Measurements from ENCODE around the gene IRF9.

The IRF9 gene

GRCh38 chr14:24171422-24172260, 10.6 kb downstream of the IRF9 start, which contains the start of gene REC8:
Gene REC8, plus strand, starts transcription at chr14:24172080. Its CDS starts 473 bp downstream, at chr14:24172553.
- TF ChIP-seq ZFX (IDR thresholded peaks at IDR 0.05; ENCODE audit: borderline replicate concordance) = no peak
- no peak for TF ChIP-seq CTCF (IDR thresholded peaks at IDR 0.05)
- no peak within 1 kb of the TSS for H3K27ac ChIP-seq

- no peak overlapping the region for H3K27ac ChIP-seq
- no peak for TF ChIP-seq CTCF (IDR thresholded peaks at IDR 0.05)
- TF ChIP-seq ZFX (IDR thresholded peaks at IDR 0.05; ENCODE audit: borderline replicate concordance) = no peak
Measured at GRCh38 chr14:24172261-24172860, 11.3 kb downstream of the IRF9 start.

GRCh38 chr14:24172871-24173281, 11.8 kb downstream of the IRF9 start:
- no peak for TF ChIP-seq CTCF (IDR thresholded peaks at IDR 0.05)
- no peak for TF ChIP-seq ZFX (IDR thresholded peaks at IDR 0.05; ENCODE audit: borderline replicate concordance)
- H3K27ac ChIP-seq = no peak overlapping the region

- no peak overlapping the region for H3K27ac ChIP-seq
- TF ChIP-seq ZFX (IDR thresholded peaks at IDR 0.05; ENCODE audit: borderline replicate concordance) (no peak), CTCF (IDR thresholded peaks at IDR 0.05) (no peak)
Measured at GRCh38 chr14:24176599-24176998, 15.5 kb downstream of the IRF9 start.

GRCh38 chr14:24177041-24177825, 16.2 kb downstream of the IRF9 start:
- no peak for TF ChIP-seq ZFX (IDR thresholded peaks at IDR 0.05; ENCODE audit: borderline replicate concordance)
- no peak for TF ChIP-seq CTCF (IDR thresholded peaks at IDR 0.05)
- H3K27ac ChIP-seq = no peak overlapping the region

- H3K27ac ChIP-seq = no peak overlapping the region
- no peak for TF ChIP-seq ZFX (IDR thresholded peaks at IDR 0.05; ENCODE audit: borderline replicate concordance)
- no peak for TF ChIP-seq CTCF (IDR thresholded peaks at IDR 0.05)
Measured at GRCh38 chr14:24177891-24178290, 16.8 kb downstream of the IRF9 start.
